Naive B cell (primary cell): ENCODE measurements around the gene CCDC61. TPM values are rescaled to one million over a fixed set of nuclear protein-coding genes. Genes with fewer than 3 reads are reported as not detected.
A peak's percentile ranks its signal among the peaks of the same experiment; 100 is the strongest.

Experiments used
- ATAC-seq, 2 donors: fragments of 150-1000 bp; cut with Tn5 transposase; 2 replicates each; pipeline ENCODE4 v1.10.0; 2021; ENCODE audit warnings: low read depth in 2 of 2, mild to moderate bottlenecking in 2 of 2, moderate library complexity in 2 of 2
- DNase-seq: peaks from one replicate; pipeline ENCODE4 v3.0.0; 2022
- H3K27ac Mint-ChIP-seq, 6 donors: one replicate each; pipeline ENCODE4 v1.8.0; 2020 to 2022; ENCODE audit warnings: mild to moderate bottlenecking in 6 of 6, mixed read lengths in 6 of 6, moderate library complexity in 5 of 6, inconsistent platforms in 2 of 6
- H3K27me3 Mint-ChIP-seq, 3 donors: one replicate each; pipeline ENCODE4 v1.8.0; 2021 to 2022; ENCODE audit warnings: mixed read lengths in 3 of 3, mild to moderate bottlenecking in 1 of 3
- H3K36me3 Mint-ChIP-seq, 2 donors: one replicate each; pipeline ENCODE4 v1.8.0; 2020 to 2022; ENCODE audit warnings: mixed read lengths in 2 of 2, inconsistent platforms in 1 of 2, mild to moderate bottlenecking in 1 of 2
- H3K4me1 Mint-ChIP-seq, 3 donors: one replicate each; pipeline ENCODE4 v1.8.0; 2020 to 2022; ENCODE audit warnings: mixed read lengths in 3 of 3, inconsistent platforms in 1 of 3, mild to moderate bottlenecking in 1 of 3, moderate library complexity in 1 of 3
- H3K4me3 Mint-ChIP-seq, 8 donors: one replicate each; pipeline ENCODE4 v1.8.0; 2020 to 2022; ENCODE audit warnings: mild to moderate bottlenecking in 8 of 8, mixed read lengths in 8 of 8, moderate library complexity in 8 of 8, inconsistent platforms in 2 of 8
- H3K9me3 Mint-ChIP-seq, 7 donors: one replicate each; pipeline ENCODE4 v1.8.0; 2020 to 2022; ENCODE audit warnings: mixed read lengths in 7 of 7, mild to moderate bottlenecking in 5 of 7, inconsistent platforms in 2 of 7, moderate library complexity in 1 of 7
- polyA plus RNA-seq, 6 donors: library from polyadenylated mRNA; unstranded; fragments of 300-500 nt; fragmentation: Illumina TruSeq; gene quantifications; one replicate each; pipeline ENCODE4 v1.2.3, GENCODE V29; 2021; ENCODE audit warnings: low read depth in 6 of 6

Gene CCDC61
- polyA plus RNA-seq, 6 donors from 2014 or later: 4.9 to 11.9 (median 7.7) TPM

GRCh38 chr19:45981350-45981749 lies 13.9 kb upstream of the CCDC61 start:
- ATAC-seq (no peak), DNase-seq (no peak)
- Mint-ChIP-seq H3K9me3 (peaks cover 0 to 6% (median 4%) of the 10 kb centered on the region in 7 donors), H3K27ac (peak overlapping the region in 1 of 6 donors; percentile 52), H3K36me3 (peaks cover 4 to 8% of the 10 kb centered on the region in 2 donors), H3K4me1 (no peaks in the 10 kb centered on the region), H3K4me3 (no peak overlapping the region), H3K27me3 (peaks cover 24 to 66% (median 58%) of the 10 kb centered on the region in 3 donors)

GRCh38 chr19:45985321-45985720 lies 9.9 kb upstream of the CCDC61 start:
- DNase-seq (no peak), ATAC-seq (no peak)
- H3K4me3 Mint-ChIP-seq: no peak overlapping the region
- H3K27ac Mint-ChIP-seq: no peak overlapping the region
- H3K9me3 Mint-ChIP-seq: peaks cover 1 to 6% (median 4%) of the 10 kb centered on the region in 7 donors
- H3K36me3 Mint-ChIP-seq: peaks cover 4 to 16% of the 10 kb centered on the region in 2 donors
- H3K4me1 Mint-ChIP-seq: no peaks in the 10 kb centered on the region
- peaks cover 22 to 66% (median 52%) of the 10 kb centered on the region in 3 donors for H3K27me3 Mint-ChIP-seq

- H3K9me3 Mint-ChIP-seq: peaks cover 0 to 1% (median 0%) of the 10 kb centered on the region in 7 donors
- no peak overlapping the region for H3K4me3 Mint-ChIP-seq
- no peak overlapping the region for H3K27ac Mint-ChIP-seq
- no peaks in the 10 kb centered on the region for H3K4me1 Mint-ChIP-seq
- ATAC-seq (no peak), DNase-seq (no peak)
- peaks cover 0 to 8% of the 10 kb centered on the region in 2 donors for H3K36me3 Mint-ChIP-seq
- H3K27me3 Mint-ChIP-seq: peaks cover 21 to 37% (median 34%) of the 10 kb centered on the region in 3 donors
Measured at GRCh38 chr19:45990113-45990728, 5.0 kb upstream of the CCDC61 start.

- DNase-seq (no peak), ATAC-seq (peak; percentile 0 to 1)
- H3K9me3 Mint-ChIP-seq: peaks cover 0 to 2% (median 0%) of the 10 kb centered on the region in 7 donors
- peak overlapping the region in 1 of 8 donors; percentile 37 for H3K4me3 Mint-ChIP-seq
- H3K36me3 Mint-ChIP-seq: peaks cover 6 to 23% of the 10 kb centered on the region in 2 donors
- H3K27ac Mint-ChIP-seq: no peak overlapping the region
- H3K4me1 Mint-ChIP-seq: peaks cover 9 to 25% (median 14%) of the 10 kb centered on the region in 3 donors
- H3K27me3 Mint-ChIP-seq: peaks cover 14 to 25% (median 22%) of the 10 kb centered on the region in 3 donors
Measured at GRCh38 chr19:45994456-45994997, 740 bp upstream of the CCDC61 start.

- DNase-seq (no peak), ATAC-seq (no peak)
- H3K36me3 Mint-ChIP-seq: peaks cover 6 to 22% of the 10 kb centered on the region in 2 donors
- H3K27me3 Mint-ChIP-seq: peaks cover 13 to 25% (median 23%) of the 10 kb centered on the region in 3 donors
- peak overlapping the region in 1 of 6 donors; percentile 50 for H3K27ac Mint-ChIP-seq
- H3K4me1 Mint-ChIP-seq: peaks cover 22 to 38% (median 27%) of the 10 kb centered on the region in 3 donors
- no peak overlapping the region for H3K4me3 Mint-ChIP-seq
- peaks cover 0 to 2% (median 0%) of the 10 kb centered on the region in 7 donors for H3K9me3 Mint-ChIP-seq
Measured at GRCh38 chr19:45995715-45996385, 583 bp downstream of the CCDC61 start.

- Mint-ChIP-seq H3K4me1 (peaks cover 30 to 40% (median 34%) of the 10 kb centered on the region in 3 donors), H3K9me3 (peaks cover 0 to 2% (median 0%) of the 10 kb centered on the region in 7 donors), H3K36me3 (peaks cover 6 to 22% of the 10 kb centered on the region in 2 donors), H3K4me3 (peak overlapping the region in 1 of 8 donors; percentile 49), H3K27ac (peak overlapping the region in 3 of 6 donors; percentile 30 to 88 (median 70)), H3K27me3 (peaks cover 9 to 26% (median 23%) of the 10 kb centered on the region in 3 donors)
- no peak for DNase-seq
- ATAC-seq: no peak
Measured at GRCh38 chr19:45996933-45997332, 1.7 kb downstream of the CCDC61 start.

GRCh38 chr19:45998834-45999233 lies 3.6 kb downstream of the CCDC61 start:
- Mint-ChIP-seq H3K4me1 (peaks cover 30 to 40% (median 34%) of the 10 kb centered on the region in 3 donors), H3K27me3 (peaks cover 9 to 26% (median 23%) of the 10 kb centered on the region in 3 donors)

GRCh38 chr19:45999653-46000121 lies 4.4 kb downstream of the CCDC61 start:
- no peak for DNase-seq

More at GRCh38 chr19:45998834-45999233, 3.6 kb downstream of the CCDC61 start:
- peak overlapping the region in 2 of 6 donors; percentile 25 to 73 for H3K27ac Mint-ChIP-seq
- peaks cover 0 to 2% (median 0%) of the 10 kb centered on the region in 7 donors for H3K9me3 Mint-ChIP-seq
- peak overlapping the region in 1 of 8 donors; percentile 48 for H3K4me3 Mint-ChIP-seq
- H3K36me3 Mint-ChIP-seq: peaks cover 6 to 22% of the 10 kb centered on the region in 2 donors
- no peak for DNase-seq
- no peak for ATAC-seq

GRCh38 chr19:46000491-46001246 lies 5.4 kb downstream of the CCDC61 start:
- peaks cover 30 to 40% (median 34%) of the 10 kb centered on the region in 3 donors for H3K4me1 Mint-ChIP-seq
- DNase-seq (peak; percentile 39), ATAC-seq (peak; percentile 96 to 99)
- peak overlapping the region in 4 of 6 donors; percentile 34 to 92 (median 58) for H3K27ac Mint-ChIP-seq
- H3K36me3 Mint-ChIP-seq: peaks cover 11 to 22% of the 10 kb centered on the region in 2 donors
- peak overlapping the region; percentile 51 to 83 (median 70) for H3K4me3 Mint-ChIP-seq
- H3K9me3 Mint-ChIP-seq: peaks cover 0 to 2% (median 0%) of the 10 kb centered on the region in 7 donors
- H3K27me3 Mint-ChIP-seq: peaks cover 9 to 26% (median 23%) of the 10 kb centered on the region in 3 donors

More at GRCh38 chr19:45999653-46000121, 4.4 kb downstream of the CCDC61 start:
- ATAC-seq: no peak
- Mint-ChIP-seq H3K4me1 (peaks cover 30 to 40% (median 34%) of the 10 kb centered on the region in 3 donors), H3K27ac (peak overlapping the region in 2 of 6 donors; percentile 39 to 63), H3K36me3 (peaks cover 6 to 22% of the 10 kb centered on the region in 2 donors), H3K27me3 (peaks cover 9 to 26% (median 23%) of the 10 kb centered on the region in 3 donors), H3K4me3 (peak overlapping the region in 7 of 8 donors; percentile 29 to 76 (median 67)), H3K9me3 (peaks cover 0 to 2% (median 0%) of the 10 kb centered on the region in 7 donors)

- Mint-ChIP-seq H3K36me3 (peaks cover 12 to 15% of the 10 kb centered on the region in 2 donors), H3K4me3 (no peak overlapping the region), H3K9me3 (peaks cover 0 to 2% (median 0%) of the 10 kb centered on the region in 7 donors), H3K27me3 (peaks cover 9 to 26% (median 23%) of the 10 kb centered on the region in 3 donors), H3K4me1 (peaks cover 28 to 34% (median 28%) of the 10 kb centered on the region in 3 donors), H3K27ac (peak overlapping the region in 1 of 6 donors; percentile 70)
- ATAC-seq: no peak
- no peak for DNase-seq
Measured at GRCh38 chr19:46002678-46003275, 7.5 kb downstream of the CCDC61 start.

GRCh38 chr19:46006411-46006810 lies 11.1 kb downstream of the CCDC61 start:
- ATAC-seq (no peak), DNase-seq (no peak)
- no peak overlapping the region for H3K4me3 Mint-ChIP-seq
- no peaks in the 10 kb centered on the region for H3K9me3 Mint-ChIP-seq
- H3K4me1 Mint-ChIP-seq: peaks cover 2 to 8% (median 4%) of the 10 kb centered on the region in 3 donors
- H3K27ac Mint-ChIP-seq: no peak overlapping the region
- H3K27me3 Mint-ChIP-seq: no peaks in the 10 kb centered on the region
- H3K36me3 Mint-ChIP-seq: peaks cover 0 to 12% of the 10 kb centered on the region in 2 donors
